GM11168 (cell line): ENCODE data around the gene AWAT1.
"Not testable (repeated sequence)": the region's sequence is repeated elsewhere in the genome, so short reads cannot be mapped to it uniquely, and the experiment has no call there.

Experiments
- in situ Hi-C: fragments of 300-500 bp; cut with MboI; formaldehyde crosslinking; loops from one replicate; pipeline ENCODE4 v1.12.0; 2022; ENCODE audit warnings: low sequenced_read_pairs; ENCODE audit not compliant: unreplicated experiment

AWAT1 gene

DNA sequence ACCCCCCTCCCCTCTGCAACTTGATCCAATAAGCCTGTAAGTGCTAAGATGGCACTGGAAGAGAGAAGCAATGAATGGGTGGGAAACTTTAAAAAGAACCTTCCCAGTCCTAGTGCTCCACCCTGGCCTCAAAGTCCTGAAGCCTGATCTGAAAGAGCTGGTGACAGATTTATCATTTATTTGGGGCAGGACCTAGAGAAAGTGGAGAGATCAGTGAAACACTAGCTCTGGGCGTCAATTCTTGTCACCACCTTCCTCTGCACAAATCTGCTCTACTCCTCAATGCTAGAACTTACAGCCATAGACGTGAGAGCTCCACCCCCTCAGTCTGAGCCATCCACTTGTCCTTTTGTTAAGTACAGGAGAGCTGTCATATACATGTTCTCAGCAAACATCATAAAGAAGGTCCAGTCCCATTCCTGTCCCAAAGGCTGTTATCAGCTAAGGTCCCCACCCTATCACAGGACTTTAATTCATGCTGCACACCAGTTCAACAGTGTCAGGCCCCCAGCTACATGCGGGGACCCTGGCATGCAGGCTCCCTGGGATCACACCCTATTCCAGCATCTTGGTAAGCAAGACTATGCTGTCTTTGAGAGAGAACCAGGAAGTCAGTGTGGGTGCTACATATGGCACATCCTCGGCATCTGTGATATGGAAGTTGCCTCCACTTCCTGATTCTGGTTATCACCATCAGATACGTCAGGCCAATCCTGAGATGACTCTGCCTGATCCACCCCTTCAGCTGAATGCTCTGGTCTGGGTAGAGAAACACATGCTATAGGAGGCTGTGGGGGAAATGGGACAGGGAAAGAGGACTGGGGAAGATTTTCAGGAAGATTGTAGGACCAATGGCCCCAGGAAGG, 23.2 kb downstream of the AWAT1 start:
- in situ Hi-C loops = no loop called here

DNA sequence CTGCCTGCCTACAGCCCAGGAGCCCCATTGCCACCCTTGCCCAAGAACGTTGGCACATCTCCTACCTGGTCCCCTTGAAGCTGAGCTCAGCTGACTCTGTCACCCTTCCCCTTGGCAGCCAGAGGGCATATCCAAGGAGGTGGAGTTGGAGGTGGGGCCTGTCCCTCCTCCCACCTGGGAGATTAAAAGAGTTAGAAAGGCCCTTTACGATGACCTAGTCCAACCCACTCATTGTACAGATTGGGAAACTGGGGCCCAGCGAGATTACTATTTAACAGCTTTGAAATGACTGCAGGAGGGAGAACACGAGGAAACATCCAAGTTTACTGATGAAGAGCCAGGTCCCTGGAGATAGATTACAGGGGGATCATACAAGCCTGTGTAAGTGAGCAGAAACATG, 25.6 kb downstream of the AWAT1 start, which contains the start of gene P2RY4:
TSS of gene P2RY4 (minus strand) at position 101 of the 400 bp plus-strand sequence. CDS start 580 bp downstream, outside the sequence.
- in situ Hi-C loops = no loop called here

DNA sequence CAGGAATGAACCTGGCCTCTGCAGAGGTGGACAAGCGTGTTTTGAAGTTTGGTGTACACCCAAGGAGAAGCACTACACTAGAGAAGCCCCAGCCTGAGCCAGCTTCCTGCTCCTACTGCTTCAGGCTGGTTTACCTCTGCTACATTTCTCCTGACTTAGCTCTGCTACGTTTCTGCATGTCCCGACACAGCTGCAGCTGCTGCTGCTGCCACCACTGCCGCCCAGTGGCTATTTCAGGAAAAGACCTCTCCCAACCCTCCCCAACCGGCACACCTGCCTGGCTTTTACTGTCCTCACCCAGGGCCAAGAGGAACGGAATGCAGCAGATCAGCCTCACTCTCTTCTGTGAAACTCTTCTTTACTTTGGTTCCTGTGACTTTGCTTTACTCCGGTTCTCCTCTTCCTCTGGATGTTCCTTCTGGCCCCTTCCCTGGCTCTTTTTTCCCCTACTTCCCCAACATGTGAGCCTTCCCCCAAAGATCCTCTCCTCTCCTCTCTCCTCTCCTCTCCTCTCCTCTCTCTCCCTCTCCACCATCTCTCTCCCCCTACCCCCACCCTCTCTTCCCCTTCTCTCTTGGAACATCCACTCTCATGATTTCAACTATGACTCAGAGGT, 28.6 kb downstream of the AWAT1 start:
- in situ Hi-C loops = no loop called here

DNA sequence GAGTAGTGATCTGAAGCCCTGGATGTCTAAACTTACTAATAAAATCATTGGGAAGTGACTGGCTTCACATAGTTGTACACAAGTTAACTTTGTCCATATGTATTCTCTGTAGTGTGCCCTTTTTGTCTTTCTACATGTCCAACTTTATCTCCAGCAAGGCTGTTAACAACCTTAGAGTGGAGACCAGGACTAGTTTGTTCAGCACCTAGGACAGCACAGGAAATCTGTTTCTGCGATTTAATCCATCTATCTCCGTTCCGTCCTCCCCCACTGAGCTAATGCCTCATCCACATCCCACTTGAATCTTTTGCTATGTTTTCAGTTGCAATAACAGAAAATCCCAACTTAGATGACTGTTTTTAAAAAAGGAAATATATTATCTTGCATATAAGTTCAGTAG, 30.3 kb downstream of the AWAT1 start:
- in situ Hi-C loops = no loop called here

DNA sequence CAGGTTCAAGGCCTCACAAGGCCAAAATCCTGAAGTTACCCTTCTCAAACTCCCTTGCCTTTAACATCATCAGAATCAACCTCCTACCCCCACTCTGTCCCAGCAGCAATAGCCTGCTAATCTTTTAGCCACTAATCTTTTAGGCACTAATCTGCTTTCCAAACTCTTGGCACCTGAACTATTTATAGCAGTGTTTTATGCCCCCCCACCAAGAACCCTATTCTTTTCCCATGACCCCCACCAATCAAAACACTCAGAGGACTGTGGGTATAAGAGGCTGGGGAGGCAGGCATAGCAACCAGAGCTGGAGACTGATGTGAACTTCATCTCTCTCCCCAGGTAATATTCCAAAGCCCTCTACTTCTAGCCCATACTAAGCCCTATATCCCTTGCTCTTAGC, 33.6 kb downstream of the AWAT1 start, which contains the start of gene ARR3:
TSS of gene ARR3 (plus strand) at position 301 of the 400 bp plus-strand sequence. CDS start 1,052 bp downstream, outside the sequence.
- in situ Hi-C loops = no loop called here

DNA sequence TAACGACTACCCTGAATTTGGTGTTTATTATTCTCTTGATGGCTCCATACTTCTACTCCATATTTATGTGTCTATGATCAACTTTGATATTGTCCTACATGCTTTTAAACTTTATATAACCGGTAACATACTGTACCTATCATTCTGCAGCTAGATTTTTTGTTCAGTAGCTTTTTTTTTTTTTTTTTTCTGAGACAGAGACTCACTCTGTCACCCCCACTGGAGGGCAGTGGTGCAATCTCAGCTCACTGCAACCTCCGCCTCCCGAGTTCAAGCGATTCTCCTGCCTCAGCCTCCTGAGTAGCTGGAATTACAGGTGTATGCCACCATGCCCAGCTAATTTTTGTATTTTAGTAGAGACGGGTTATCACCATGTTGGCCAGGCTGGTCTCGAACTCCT, 39.6 kb downstream of the AWAT1 start:
- in situ Hi-C loops = not testable (repeated sequence)

DNA sequence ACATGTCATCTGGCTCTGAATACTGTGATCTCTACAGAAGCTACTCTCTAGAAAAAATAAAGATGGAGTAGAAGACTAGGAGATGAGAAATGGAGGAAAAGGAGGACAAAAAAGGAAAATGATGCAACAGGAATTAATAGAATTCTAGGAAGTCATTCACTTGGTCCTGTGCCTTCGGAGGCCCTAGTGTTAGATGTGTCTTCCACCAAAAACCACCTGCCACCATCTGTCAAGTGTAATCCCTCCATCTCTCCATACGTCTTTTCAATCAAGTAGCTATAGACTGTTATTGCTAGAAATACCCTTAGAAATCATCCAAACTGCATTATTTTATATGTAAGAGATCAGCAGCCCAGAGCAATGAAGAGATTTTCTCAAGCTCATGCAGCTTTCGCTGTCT, 44.6 kb downstream of the AWAT1 start:
- in situ Hi-C loops = no loop called here

DNA sequence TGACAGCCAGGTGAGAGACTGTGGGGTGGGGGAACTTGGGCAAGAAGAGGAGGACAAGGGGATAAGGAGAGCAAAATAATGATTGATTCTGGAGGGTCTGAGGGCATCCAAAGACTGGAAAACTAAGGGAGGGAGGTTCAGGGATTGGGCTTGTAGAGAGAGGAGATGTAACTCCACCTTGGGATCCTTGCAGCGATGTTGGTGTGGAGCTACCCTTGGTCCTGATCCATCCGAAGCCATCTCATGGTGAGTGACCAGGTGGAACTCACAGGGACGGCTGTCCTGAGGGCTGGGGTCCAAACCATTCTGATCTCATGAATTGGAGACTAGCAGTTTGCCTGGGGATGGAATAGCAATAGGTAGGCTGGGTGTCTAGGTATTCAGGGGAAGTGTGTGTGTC, 46.1 kb downstream of the AWAT1 start:
- in situ Hi-C loops = no loop called here

DNA sequence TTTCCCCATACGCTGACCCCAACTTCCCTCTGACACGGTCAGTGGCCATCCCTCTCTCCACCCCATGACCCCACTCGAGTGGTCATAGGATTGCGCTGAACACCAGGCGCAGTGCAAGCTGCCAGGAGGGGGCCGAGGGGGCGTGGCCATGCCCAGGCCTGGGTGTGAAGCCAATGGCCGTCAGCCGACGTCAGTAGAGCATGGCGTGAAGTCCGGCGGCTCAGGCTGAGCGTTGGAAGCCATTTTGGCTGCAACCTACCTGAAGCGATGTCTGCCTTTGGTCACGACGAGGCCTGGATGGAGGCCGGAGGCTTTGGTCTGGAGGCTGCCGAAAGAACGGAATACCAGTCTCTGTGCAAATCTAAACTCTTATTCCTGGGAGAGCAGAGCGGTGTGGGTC, 47.5 kb downstream of the AWAT1 start, which contains the start of gene RAB41:
TSS of gene RAB41 (plus strand) at position 222 of the 400 bp plus-strand sequence. CDS start at position 268, 46 bp downstream.
- in situ Hi-C loops = no loop called here

DNA sequence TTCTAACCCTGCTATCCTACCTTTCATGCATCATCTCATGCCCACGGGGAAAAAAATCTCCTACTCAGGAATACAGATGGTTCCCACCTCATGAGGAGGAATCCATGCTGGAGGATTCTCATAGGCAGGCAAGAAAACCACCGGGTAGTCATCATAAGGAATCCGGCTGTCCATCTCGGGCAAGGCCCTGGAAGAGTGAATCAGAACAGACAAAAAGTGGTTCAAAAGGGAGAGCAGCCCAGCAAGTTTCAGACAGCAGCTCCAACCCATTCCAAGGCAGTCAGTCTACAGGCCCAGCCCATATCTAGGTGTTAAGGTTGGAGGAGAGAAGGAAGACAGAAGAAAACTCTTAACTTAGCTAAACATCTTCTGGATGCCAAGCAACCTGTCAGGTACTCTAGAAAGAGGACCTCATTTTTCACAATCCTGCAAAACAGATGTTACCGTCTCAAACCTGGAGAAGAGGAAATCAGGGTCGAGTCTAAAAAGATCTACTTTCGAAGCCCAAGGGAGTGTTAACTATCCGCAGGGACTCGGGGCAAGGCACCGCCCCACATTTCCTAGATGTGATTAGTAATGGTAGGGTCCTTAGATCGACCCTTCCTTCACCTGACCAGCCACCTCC, 54.8 kb downstream of the AWAT1 start:
- in situ Hi-C loops = no loop called here
